WTC11 (cell line): ENCODE results near the gene RGL2. TPM values are rescaled to one million over a fixed set of nuclear protein-coding genes. Genes with fewer than 3 reads are reported as not detected.

Source experiments
- ATAC-seq: fragments of 200-7000 bp; cut with Tn5 transposase; 2 replicates; pipeline ENCODE4 v1.10.0; 2021; ENCODE audit warnings: mild to moderate bottlenecking, moderate library complexity
- CTCF ChIA-PET: fragments of 300-600 bp; sonication (Branson Sonifier 250); formaldehyde crosslinking; loops from one replicate; lab custom pipeline; 2021; ENCODE audit warnings: antibody characterized with exemption; lab: Charles Lee
- POLR2A ChIA-PET: fragments of 350-600 bp; sonication (Branson Sonifier 250); formaldehyde crosslinking; loops from one replicate; lab custom pipeline; 2021; ENCODE audit warnings: antibody characterized with exemption; lab: Charles Lee
- DNase-seq: peaks from one replicate; pipeline ENCODE4 v3.0.0; 2021; ENCODE audit warnings: low spot score
- H3K27ac Mint-ChIP-seq: 2 replicates; pipeline ENCODE4 v1.8.0; 2021; ENCODE audit warnings: mixed read lengths
- H3K27me3 Mint-ChIP-seq: 2 replicates; pipeline ENCODE4 v1.8.0; 2021; ENCODE audit warnings: low read depth, mild to moderate bottlenecking, moderate library complexity, mixed read lengths
- H3K36me3 Mint-ChIP-seq: 2 replicates; pipeline ENCODE4 v1.8.0; 2021; ENCODE audit warnings: mixed read lengths
- H3K4me1 Mint-ChIP-seq: 2 replicates; pipeline ENCODE4 v1.8.0; 2022; ENCODE audit warnings: mixed read lengths
- H3K4me3 Mint-ChIP-seq: 2 replicates; pipeline ENCODE4 v1.8.0; 2021; ENCODE audit warnings: mild to moderate bottlenecking, moderate library complexity, mixed read lengths
- H3K9me3 Mint-ChIP-seq: 2 replicates; pipeline ENCODE4 v1.8.0; 2021; ENCODE audit warnings: mixed read lengths
- CDX4 ChIP-seq: fragments of 250-450 bp; sonication (Bioruptor Pico); IDR thresholded peaks from 2 replicates; pipeline ENCODE4 v1.9.0; 2021; ENCODE audit warnings: moderate library complexity, mild to moderate bottlenecking, inconsistent platforms, borderline replicate concordance
- E2F5 ChIP-seq: sonication (generic); formaldehyde crosslinking; IDR thresholded peaks from 2 replicates; pipeline ENCODE4 v1.8.1; 2022; ENCODE audit warnings: mild to moderate bottlenecking, moderate library complexity, missing genetic modification reagents
- ETV6 ChIP-seq: sonication (generic); formaldehyde crosslinking; IDR thresholded peaks from 2 replicates; pipeline ENCODE4 v1.8.1; 2022; ENCODE audit warnings: mild to moderate bottlenecking, missing genetic modification reagents
- FOXJ3 ChIP-seq: sonication (generic); formaldehyde crosslinking; IDR thresholded peaks from 2 replicates; pipeline ENCODE4 v1.9.0; 2021; ENCODE audit warnings: missing genetic modification reagents, mild to moderate bottlenecking, borderline replicate concordance
- FOXP4 ChIP-seq: sonication (generic); formaldehyde crosslinking; IDR thresholded peaks from 2 replicates; pipeline ENCODE4 v1.8.0; 2022; ENCODE audit warnings: mild to moderate bottlenecking, missing genetic modification reagents
- HMGA2 ChIP-seq: fragments of 250-450 bp; sonication (Bioruptor Pico); IDR thresholded peaks from 2 replicates; pipeline ENCODE4 v1.4.0; 2021; ENCODE audit warnings: mild to moderate bottlenecking, moderate library complexity
- PREB ChIP-seq: sonication (generic); formaldehyde crosslinking; IDR thresholded peaks from 2 replicates; pipeline ENCODE4 v1.8.1; 2022; ENCODE audit warnings: mild to moderate bottlenecking, missing genetic modification reagents, moderate library complexity, borderline replicate concordance
- PRRX2 ChIP-seq: fragments of 250-450 bp; sonication (Bioruptor Pico); IDR thresholded peaks from 2 replicates; pipeline ENCODE4 v1.8.0; 2021; ENCODE audit warnings: mild to moderate bottlenecking
- TCF7 ChIP-seq: sonication (generic); formaldehyde crosslinking; IDR thresholded peaks from 2 replicates; pipeline ENCODE4 v1.8.0; 2022; ENCODE audit warnings: mild to moderate bottlenecking, low read depth, missing genetic modification reagents, moderate library complexity
- TEAD4 ChIP-seq: sonication (generic); formaldehyde crosslinking; IDR thresholded peaks from 2 replicates; pipeline ENCODE4 v1.8.0; 2022; ENCODE audit warnings: mild to moderate bottlenecking, missing genetic modification reagents
- ZMAT4 ChIP-seq: fragments of 250-450 bp; sonication (Bioruptor Pico); IDR thresholded peaks from 2 replicates; pipeline ENCODE4 v1.9.0; 2021; ENCODE audit warnings: mild to moderate bottlenecking
- ZNF138 ChIP-seq: sonication (generic); formaldehyde crosslinking; conservative IDR thresholded peaks from 2 replicates; pipeline ENCODE4 v1.8.1; 2022; ENCODE audit warnings: mild to moderate bottlenecking, moderate library complexity, missing genetic modification reagents
- ZNF396 ChIP-seq: fragments of 250-450 bp; sonication (Bioruptor Pico); IDR thresholded peaks from 2 replicates; pipeline ENCODE4 v1.8.0; 2021; ENCODE audit warnings: mild to moderate bottlenecking, moderate library complexity, borderline replicate concordance
- ZNF425 ChIP-seq: fragments of 250-450 bp; sonication (Bioruptor Pico); conservative IDR thresholded peaks from 2 replicates; pipeline ENCODE4 v1.9.0; 2021; ENCODE audit warnings: mild to moderate bottlenecking
- ZNF512 ChIP-seq: sonication (generic); formaldehyde crosslinking; IDR thresholded peaks from 2 replicates; pipeline ENCODE4 v1.8.1; 2022; ENCODE audit warnings: missing genetic modification reagents, borderline replicate concordance
- total RNA-seq: library from RNA; stranded (reverse); gene quantifications from 3 replicates; pipeline ENCODE4 v1.2.3, GENCODE V29; 2021

Gene RGL2
- total RNA-seq, 1 experiment from 2014 or later = 77.1 TPM

- H3K27me3 Mint-ChIP-seq = peaks cover 3% of the 10 kb centered on the region; the same call in 1 of the 2 replicates
- no peak overlapping the region for H3K4me3 Mint-ChIP-seq
- no peak for DNase-seq
- ATAC-seq = no peak
- H3K9me3 Mint-ChIP-seq = no peaks in the 10 kb centered on the region
- no peak for TF ChIP-seq ZMAT4 (CRISPR knock-in tag)
- no peak for TF ChIP-seq TCF7 (CRISPR knock-in tag)
- no peak for TF ChIP-seq TEAD4
- no peak for TF ChIP-seq PREB (CRISPR knock-in tag)
- TF ChIP-seq ZNF396 (CRISPR knock-in tag) = no peak
- no peak for TF ChIP-seq CDX4 (CRISPR knock-in tag)
- no peak for TF ChIP-seq ETV6 (CRISPR knock-in tag)
- no peak for TF ChIP-seq PRRX2 (CRISPR knock-in tag)
- TF ChIP-seq, all 79 proteins: peak for 0
- CTCF ChIA-PET = interaction anchor here (0.6 to 3.3 kb wide), 2 partner anchors 12 to 173 kb away, joined by 3 to 9 read pairs; no protein-coding TSS in a partner anchor
- POLR2A ChIA-PET = interaction anchor here (0.6 kb wide), 1 partner anchor 696 kb away, joined by 3 read pairs; no protein-coding TSS in a partner anchor
- Mint-ChIP-seq H3K4me1 (no peaks in the 10 kb centered on the region), H3K36me3 (no peaks in the 10 kb centered on the region), H3K27ac (no peak overlapping the region)
These were observed 34.9 kb upstream of the RGL2 start for GRCh38 chr6:33333666-33334065.

- ChIA-PET CTCF (no interaction called here), POLR2A (no interaction called here)
- TF ChIP-seq TCF7 (CRISPR knock-in tag) = no peak
- TF ChIP-seq ZNF512 = no peak
- TF ChIP-seq FOXP4 (CRISPR knock-in tag) = no peak
- no peak for TF ChIP-seq ZNF425 (CRISPR knock-in tag)
- no peak for TF ChIP-seq FOXJ3
- TF ChIP-seq ZNF138 (CRISPR knock-in tag) = no peak
- no peak for TF ChIP-seq ETV6 (CRISPR knock-in tag)
- no peak for TF ChIP-seq HMGA2 (CRISPR knock-in tag)
- no peak for TF ChIP-seq E2F5 (CRISPR knock-in tag)
- no peak for DNase-seq
- Mint-ChIP-seq H3K4me1 (no peaks in the 10 kb centered on the region), H3K4me3 (no peak overlapping the region), H3K27me3 (peaks cover 3% of the 10 kb centered on the region; the same call in 1 of the 2 replicates), H3K36me3 (no peaks in the 10 kb centered on the region), H3K27ac (no peak overlapping the region), H3K9me3 (no peaks in the 10 kb centered on the region)
- ATAC-seq = no peak
These were observed 32.0 kb upstream of the RGL2 start for GRCh38 chr6:33330736-33331135.
